NCI-H2171 treated with DMSO at 0.1 percent for 48 hours (cell line): ENCODE results near the gene FBXL22.

Experiments used
- DNase-seq: peaks from one replicate; lab custom pipeline; 2025; lab: John Stamatoyannopoulos, UW

The FBXL22 gene

GRCh38 chr15:63597038-63597790 lies at the start of gene FBXL22:
FBXL22 (plus strand) TSS chr15:63597387; CDS start chr15:63597393, 6 bp downstream.
- DNase-seq: no peak

GRCh38 chr15:63551400-63551799 lies 45.8 kb upstream of the FBXL22 start:
- DNase-seq: no peak

- DNase-seq: no peak
Observed at GRCh38 chr15:63553388-63553791, 43.8 kb upstream of the FBXL22 start.

- DNase-seq: no peak
Observed at GRCh38 chr15:63554337-63554927, 42.8 kb upstream of the FBXL22 start.

- no peak for DNase-seq
Observed at GRCh38 chr15:63555507-63555906, 41.7 kb upstream of the FBXL22 start.

GRCh38 chr15:63556246-63556645 lies 40.9 kb upstream of the FBXL22 start:
- DNase-seq: no peak

- no peak for DNase-seq
Observed at GRCh38 chr15:63556736-63557135, 40.5 kb upstream of the FBXL22 start.

GRCh38 chr15:63559753-63560152 lies 37.4 kb upstream of the FBXL22 start:
- DNase-seq: no peak

GRCh38 chr15:63560741-63561448 lies 36.3 kb upstream of the FBXL22 start:
- DNase-seq: no peak

- DNase-seq: no peak
Observed at GRCh38 chr15:63564093-63564492, 33.1 kb upstream of the FBXL22 start.

GRCh38 chr15:63565536-63566186 lies 31.5 kb upstream of the FBXL22 start:
- no peak for DNase-seq

GRCh38 chr15:63572749-63573464 lies 24.3 kb upstream of the FBXL22 start:
- DNase-seq: no peak

GRCh38 chr15:63573533-63573932 lies 23.7 kb upstream of the FBXL22 start:
- DNase-seq: no peak

- no peak for DNase-seq
Observed at GRCh38 chr15:63575312-63575711, 21.9 kb upstream of the FBXL22 start.

- DNase-seq: no peak
Observed at GRCh38 chr15:63576441-63576840, 20.7 kb upstream of the FBXL22 start.

GRCh38 chr15:63582179-63582578 lies 15.0 kb upstream of the FBXL22 start:
- no peak for DNase-seq

GRCh38 chr15:63582718-63583426 lies 14.3 kb upstream of the FBXL22 start:
- DNase-seq: peak; percentile 25

- DNase-seq: no peak
Observed at GRCh38 chr15:63586790-63587189, 10.4 kb upstream of the FBXL22 start.

- DNase-seq: no peak
Observed at GRCh38 chr15:63587527-63587926, 9.7 kb upstream of the FBXL22 start.

GRCh38 chr15:63588826-63589225 lies 8.4 kb upstream of the FBXL22 start:
- DNase-seq: no peak
